GM21528 (cell line): ENCODE results near the gene PPIG.
"Not testable (repeated sequence)": the region's sequence is repeated elsewhere in the genome, so short reads cannot be mapped to it uniquely, and the experiment has no call there.

ENCODE experiments used
- ATAC-seq: cut with Tn5 transposase; IDR thresholded peaks from one replicate; pipeline ENCODE4 v1.9.1; 2021; ENCODE audit warnings: mild to moderate bottlenecking, moderate library complexity; ENCODE audit not compliant: unreplicated experiment, low FRiP score

The PPIG gene

GRCh38 chr2:169585673-169586072 is 1.5 kb downstream of the PPIG start:
- ATAC-seq: no peak

DNA sequence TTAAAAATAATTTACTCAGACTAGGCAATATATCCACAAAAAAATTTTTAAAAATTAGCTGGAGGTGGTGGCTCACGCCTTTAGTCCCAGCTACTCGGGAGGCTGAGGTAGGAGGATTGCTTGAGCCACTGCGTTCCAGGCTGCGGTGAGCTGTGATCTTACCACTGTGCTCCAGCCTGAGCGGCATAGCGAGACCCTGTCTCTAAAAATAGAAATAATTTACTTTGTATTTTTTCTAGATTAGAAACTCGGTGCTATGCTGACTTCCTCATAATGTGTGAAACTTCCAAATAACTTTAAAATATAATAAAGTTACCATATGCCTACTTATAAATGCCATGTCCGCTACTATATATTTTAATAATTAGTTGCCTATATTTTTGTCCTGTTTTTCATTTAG is 6.7 kb downstream of the PPIG start:
- no peak for ATAC-seq

GRCh38 chr2:169596546-169596945 is 12.4 kb downstream of the PPIG start:
- ATAC-seq: not testable (repeated sequence)

DNA sequence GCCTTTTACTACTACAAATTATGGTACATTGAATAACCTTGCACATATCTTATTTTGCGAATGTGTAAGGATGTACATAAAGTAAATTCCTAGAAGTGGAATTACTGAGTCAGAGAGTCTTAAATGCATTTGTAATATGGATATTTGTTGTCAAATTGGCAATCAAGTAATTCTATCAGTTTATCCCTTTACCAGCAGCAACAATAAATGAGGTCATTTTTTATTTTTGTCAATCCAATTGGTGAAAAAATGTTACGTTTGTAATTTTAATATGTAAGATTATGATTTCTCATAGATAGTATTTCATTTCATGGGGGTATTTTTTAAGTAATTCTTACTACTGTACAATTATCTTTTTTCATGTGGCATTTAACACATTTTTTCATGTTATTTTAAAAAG is 14.8 kb downstream of the PPIG start:
- no peak for ATAC-seq

GRCh38 chr2:169599568-169599967 is 15.4 kb downstream of the PPIG start:
- no peak for ATAC-seq

DNA sequence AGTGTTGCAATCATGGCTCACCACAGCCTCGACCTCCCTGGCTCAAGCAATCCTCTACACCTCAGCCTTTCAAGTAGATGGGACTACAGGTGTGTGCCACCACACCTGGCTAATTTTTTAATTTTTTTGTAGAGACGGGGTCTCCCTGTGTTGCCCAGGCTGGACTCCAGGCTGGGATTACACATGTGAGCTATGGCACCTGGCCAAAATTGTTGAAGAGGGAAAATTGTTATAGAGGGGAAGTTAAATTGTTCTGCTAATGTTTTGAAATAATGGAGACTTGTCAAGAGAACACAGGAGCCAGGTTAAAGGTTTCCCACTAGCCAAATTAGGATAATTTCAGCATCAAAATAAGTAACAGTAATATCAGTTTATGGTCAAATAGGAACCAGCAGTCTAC is 25.1 kb downstream of the PPIG start:
- ATAC-seq: no peak

DNA sequence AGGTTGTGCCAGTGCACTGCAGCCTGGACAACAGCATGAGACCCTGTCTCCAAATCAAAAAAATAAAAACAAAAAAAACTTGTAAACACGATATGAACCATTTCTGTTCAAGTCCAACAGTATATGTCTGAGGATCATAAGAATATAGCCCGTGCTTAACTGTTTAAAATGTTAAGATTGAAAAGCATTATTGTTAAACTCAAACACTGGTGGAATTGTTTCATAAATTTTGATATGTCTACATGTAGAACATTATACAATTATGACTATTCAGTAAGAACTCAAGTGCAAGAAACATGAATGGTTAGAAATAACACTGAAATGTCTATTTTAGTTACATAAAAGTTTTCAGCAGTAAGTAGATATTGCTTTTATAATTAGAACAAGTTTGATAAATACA is 29.7 kb downstream of the PPIG start:
- no peak for ATAC-seq

GRCh38 chr2:169615982-169616381 is 31.8 kb downstream of the PPIG start:
- not testable (repeated sequence) for ATAC-seq

DNA sequence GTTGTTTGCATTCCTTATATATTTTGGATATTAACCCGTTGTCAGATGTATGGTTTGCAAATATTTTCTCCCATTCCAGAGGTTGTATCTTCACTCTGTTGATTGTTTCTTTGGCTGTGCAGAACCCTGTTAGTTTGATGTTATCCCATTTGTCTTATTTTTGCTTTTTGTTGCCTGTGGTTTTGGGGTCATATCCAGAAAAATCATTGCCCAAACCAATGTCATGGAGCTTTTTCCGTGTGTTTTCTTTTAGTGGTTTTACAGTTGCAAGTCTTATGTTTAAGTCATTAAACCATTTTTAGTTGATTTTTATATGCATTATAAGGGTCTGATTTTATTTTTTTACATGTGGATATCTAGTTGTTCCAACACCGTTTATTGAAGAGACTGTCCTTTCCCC is 35.8 kb downstream of the PPIG start:
- no peak for ATAC-seq

GRCh38 chr2:169620509-169620908 is 36.4 kb downstream of the PPIG start:
- ATAC-seq: no peak

- no peak for ATAC-seq
These were observed 39.1 kb downstream of the PPIG start for GRCh38 chr2:169623235-169623634.

- no peak for ATAC-seq
These were observed 41.6 kb downstream of the PPIG start for GRCh38 chr2:169625781-169626180.

DNA sequence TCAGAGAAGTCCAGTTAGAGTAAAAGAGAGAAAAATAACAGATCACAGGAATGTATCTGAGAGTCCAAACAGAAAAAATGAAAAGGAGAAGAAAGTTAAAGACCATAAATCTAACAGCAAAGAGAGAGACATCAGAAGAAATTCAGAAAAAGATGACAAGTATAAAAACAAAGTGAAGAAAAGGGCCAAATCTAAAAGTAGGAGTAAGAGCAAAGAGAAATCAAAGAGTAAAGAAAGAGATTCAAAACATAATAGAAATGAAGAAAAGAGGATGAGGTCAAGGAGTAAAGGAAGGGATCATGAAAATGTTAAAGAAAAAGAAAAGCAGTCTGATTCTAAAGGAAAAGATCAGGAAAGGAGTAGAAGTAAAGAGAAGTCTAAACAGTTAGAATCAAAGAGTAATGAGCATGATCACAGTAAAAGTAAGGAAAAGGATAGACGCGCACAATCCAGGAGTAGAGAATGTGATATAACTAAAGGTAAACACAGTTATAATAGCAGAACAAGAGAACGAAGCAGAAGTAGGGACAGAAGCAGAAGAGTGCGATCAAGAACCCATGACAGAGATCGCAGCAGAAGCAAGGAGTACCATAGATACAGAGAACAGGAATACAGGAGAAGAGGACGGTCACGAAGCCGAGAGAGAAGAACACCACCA is 52.4 kb downstream of the PPIG start:
- no peak for ATAC-seq

GRCh38 chr2:169637620-169638019 is 53.5 kb downstream of the PPIG start:
- ATAC-seq: no peak

DNA sequence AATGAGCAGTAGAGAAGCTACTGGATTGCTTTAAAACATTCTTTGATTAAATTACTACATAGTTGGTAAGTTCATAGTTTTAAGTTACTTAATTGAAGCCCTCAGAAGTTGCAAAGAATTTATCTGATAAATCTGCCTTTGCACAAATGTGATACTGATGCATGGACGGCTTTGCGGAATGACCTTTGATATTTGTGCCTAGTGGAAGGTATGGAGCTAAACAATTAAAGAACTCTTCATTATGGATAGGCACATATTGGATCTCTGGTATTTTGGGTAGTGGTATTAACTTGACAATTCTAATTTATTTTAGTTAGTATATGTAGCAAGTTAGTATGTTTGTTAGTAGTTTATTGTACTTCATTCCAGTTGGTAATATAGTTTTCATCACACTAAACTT is 56.0 kb downstream of the PPIG start:
- ATAC-seq: no peak

DNA sequence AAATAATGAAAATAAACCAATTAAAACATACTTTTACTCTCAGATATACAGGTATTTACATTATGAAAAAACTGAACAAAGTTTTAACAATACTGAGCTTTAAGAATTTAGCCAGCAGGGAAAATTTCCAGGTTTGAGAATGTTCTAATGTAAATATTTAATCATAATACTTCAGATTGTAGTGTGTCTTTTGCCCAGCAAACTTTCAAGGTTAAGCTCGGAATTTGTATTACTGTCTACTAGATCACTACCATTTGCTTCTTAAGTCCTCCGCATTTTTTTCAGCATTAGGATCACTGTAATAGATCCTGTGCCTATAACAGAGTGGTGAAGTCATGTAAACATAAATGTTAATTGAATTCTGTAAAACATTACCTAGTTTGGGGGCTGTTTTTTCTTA is 57.3 kb downstream of the PPIG start:
- ATAC-seq: no peak

- no peak for ATAC-seq
These were observed 60.0 kb downstream of the PPIG start for GRCh38 chr2:169644173-169644572.

DNA sequence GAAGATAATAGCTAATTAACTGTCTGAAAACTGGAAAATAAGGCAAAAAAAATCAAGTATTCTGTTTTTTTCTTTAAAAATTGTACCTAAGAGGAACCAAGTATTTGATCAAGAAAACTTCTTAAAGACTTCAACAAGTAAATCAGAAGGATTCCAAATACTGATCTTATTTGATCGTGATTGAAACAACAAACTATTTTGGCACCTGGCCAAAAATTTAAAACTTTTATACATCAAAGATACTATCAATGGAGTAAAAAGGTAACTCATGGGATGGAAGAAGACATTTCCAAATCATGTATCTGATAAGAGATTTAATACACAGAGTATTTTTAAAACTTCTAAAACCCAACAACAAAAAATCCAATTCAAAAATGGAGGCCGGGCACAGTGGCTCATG is 63.3 kb downstream of the PPIG start:
- no peak for ATAC-seq

DNA sequence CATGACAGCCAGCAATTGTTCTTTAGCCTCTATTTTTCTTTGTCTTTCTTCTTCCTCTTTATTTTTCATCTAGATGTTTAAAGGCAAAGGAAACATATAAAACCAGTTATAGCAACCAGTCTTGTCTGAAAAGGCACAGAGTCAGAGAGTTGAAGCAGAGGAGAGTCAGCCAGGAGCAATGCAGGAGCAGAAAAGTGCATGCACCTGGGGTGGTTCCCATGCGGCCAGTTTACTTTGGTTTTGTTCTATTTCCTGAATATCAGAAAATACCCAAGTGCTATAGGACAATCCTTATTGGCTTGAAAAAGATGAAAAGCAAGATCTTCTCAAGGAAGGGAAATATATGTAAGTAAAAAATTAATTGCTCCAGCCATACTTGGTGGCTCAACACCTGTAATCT is 65.1 kb downstream of the PPIG start:
- no peak for ATAC-seq

DNA sequence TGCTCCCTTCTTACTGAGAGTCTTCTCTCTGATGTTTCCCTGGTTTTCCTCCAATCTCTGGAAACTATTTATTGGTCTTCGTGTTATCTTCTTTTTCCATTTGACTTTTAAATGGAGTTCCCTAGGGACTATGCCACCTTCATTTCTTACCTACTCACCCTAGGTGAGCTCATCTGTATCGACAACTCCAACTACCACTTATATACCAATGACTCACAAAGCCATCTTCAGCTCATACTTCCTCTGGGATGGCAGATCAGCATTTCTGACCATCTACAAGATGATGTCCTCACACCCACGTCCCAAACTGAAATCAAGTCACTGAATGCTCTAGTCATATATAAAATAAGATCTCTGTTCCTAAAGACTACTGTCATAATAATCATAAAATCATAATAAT is 69.5 kb downstream of the PPIG start:
- ATAC-seq: no peak

- ATAC-seq: no peak
These were observed 72.0 kb downstream of the PPIG start for GRCh38 chr2:169656164-169656563.

GRCh38 chr2:169658877-169659276 is 74.7 kb downstream of the PPIG start:
- no peak for ATAC-seq

- ATAC-seq: no peak
These were observed 75.2 kb downstream of the PPIG start for GRCh38 chr2:169659320-169659719.
